Erythroblast (primary cell): ENCODE measurements around the gene HDAC11.

Source experiments
- GATA1 ChIP-seq: IDR thresholded peaks from 2 replicates; pipeline ENCODE4 v1.6.1; 2011; ENCODE audit warnings: low read depth, mild to moderate bottlenecking, control low read depth, low read length, moderate library complexity
- POLR2A ChIP-seq: IDR thresholded peaks from 2 replicates; pipeline ENCODE4 v1.6.1; 2011; ENCODE audit warnings: mild to moderate bottlenecking, low read length

GRCh38 chr3:13492048-13492447 is 11.9 kb downstream of the HDAC11 start:
- TF ChIP-seq GATA1: no peak
- TF ChIP-seq POLR2A: no peak
